ENCODE results near the gene ATP9A.

Gene ATP9A

GRCh38 chr20:51720854-51721253 lies 47.3 kb downstream of the ATP9A start:
- DNase-seq, result no peak

GRCh38 chr20:51720384-51720783 lies 47.8 kb downstream of the ATP9A start:
- DNase-seq, result no peak

GRCh38 chr20:51715856-51716185 lies 52.4 kb downstream of the ATP9A start:
- no peak for DNase-seq

- DNase-seq, result no peak
Measured at GRCh38 chr20:51715163-51715855, 52.9 kb downstream of the ATP9A start.

GRCh38 chr20:51713213-51713598 lies 55.0 kb downstream of the ATP9A start:
- no peak for DNase-seq

- DNase-seq, result no peak
Measured at GRCh38 chr20:51712501-51713212, 55.5 kb downstream of the ATP9A start.

- no peak for DNase-seq
Measured at GRCh38 chr20:51711426-51711825, 56.8 kb downstream of the ATP9A start.

GRCh38 chr20:51710361-51710894 lies 57.8 kb downstream of the ATP9A start:
- DNase-seq, result no peak

- DNase-seq, result no peak
Measured at GRCh38 chr20:51705400-51705799, 62.8 kb downstream of the ATP9A start.

- DNase-seq, result no peak
Measured at GRCh38 chr20:51703400-51704287, 64.5 kb downstream of the ATP9A start.

GRCh38 chr20:51702556-51702955 lies 65.6 kb downstream of the ATP9A start:
- DNase-seq, result no peak

GRCh38 chr20:51700809-51701285 lies 67.3 kb downstream of the ATP9A start:
- DNase-seq, result no peak

GRCh38 chr20:51698252-51698651 lies 69.9 kb downstream of the ATP9A start:
- DNase-seq, result no peak

GRCh38 chr20:51697096-51697826 lies 70.9 kb downstream of the ATP9A start:
- peak; percentile 23 for DNase-seq

GRCh38 chr20:51696304-51697071 lies 71.7 kb downstream of the ATP9A start:
- no peak for DNase-seq

- DNase-seq, result no peak
Measured at GRCh38 chr20:51695574-51696303, 72.5 kb downstream of the ATP9A start.

- DNase-seq, result no peak
Measured at GRCh38 chr20:51692806-51693400, 75.3 kb downstream of the ATP9A start.

- DNase-seq, result no peak
Measured at GRCh38 chr20:51691703-51692102, 76.5 kb downstream of the ATP9A start.

- no peak for DNase-seq
Measured at GRCh38 chr20:51688600-51689244, 79.5 kb downstream of the ATP9A start.

GRCh38 chr20:51687630-51688029 lies 80.6 kb downstream of the ATP9A start:
- DNase-seq, result no peak

Measured in NCI-H1092 (cell line).